Loucy (cell line): ENCODE results near the gene UGT2B11.
"Not testable (repeated sequence)": the region's sequence is repeated elsewhere in the genome, so short reads cannot be mapped to it uniquely, and the experiment has no call there.

Experiments used
- H2AFZ ChIP-seq: fragments of 200-600 bp; sonication (generic); 2 replicates; pipeline ENCODE4 v1.6.0; 2016; ENCODE audit warnings: antibody characterized with exemption, mild to moderate bottlenecking, low read length, moderate library complexity
- H3F3A ChIP-seq: fragments of 200-600 bp; 2 replicates; pipeline ENCODE4 v1.6.0; 2016; ENCODE audit warnings: antibody characterized with exemption, low read depth, mild to moderate bottlenecking
- H3K27me3 ChIP-seq: fragments of 200-600 bp; sonication (generic); 2 replicates; pipeline ENCODE4 v1.6.1; 2014; ENCODE audit warnings: low read length, mild to moderate bottlenecking; ENCODE audit not compliant: insufficient read depth, poor library complexity, severe bottlenecking
- H3K36me3 ChIP-seq: fragments of 200-600 bp; sonication (generic); 2 replicates; pipeline ENCODE4 v1.6.1; 2016; ENCODE audit warnings: low read length; ENCODE audit not compliant: insufficient read depth
- H3K4me1 ChIP-seq: fragments of 200-600 bp; sonication (generic); 2 replicates; pipeline ENCODE4 v1.5.1; 2014; ENCODE audit warnings: low read length, mild to moderate bottlenecking; ENCODE audit not compliant: insufficient read depth, poor library complexity, severe bottlenecking
- H3K4me2 ChIP-seq: fragments of 200-600 bp; sonication (generic); 2 replicates; pipeline ENCODE4 v1.6.0; 2014; ENCODE audit warnings: antibody characterized with exemption, low read length, low read depth, mild to moderate bottlenecking; ENCODE audit not compliant: poor library complexity, severe bottlenecking
- H3K4me3 ChIP-seq: fragments of 200-600 bp; sonication (generic); 2 replicates; pipeline ENCODE4 v1.5.1; 2014; ENCODE audit warnings: low read length, mild to moderate bottlenecking, mixed read lengths; ENCODE audit not compliant: poor library complexity, severe bottlenecking
- H3K79me2 ChIP-seq: fragments of 200-600 bp; sonication (generic); 2 replicates; pipeline ENCODE4 v1.6.1; 2014; ENCODE audit warnings: low read length; ENCODE audit not compliant: insufficient read depth
- H3K9ac ChIP-seq: fragments of 200-600 bp; sonication (generic); 2 replicates; pipeline ENCODE4 v1.6.0; 2014; ENCODE audit warnings: mild to moderate bottlenecking, low read depth, low read length, moderate library complexity; ENCODE audit not compliant: poor library complexity, severe bottlenecking
- H3K9me2 ChIP-seq: fragments of 200-600 bp; sonication (generic); replicated peaks from 2 replicates; pipeline ENCODE4 v1.6.1; 2016; ENCODE audit warnings: low read depth, low read length, mixed read lengths
- H3K9me3 ChIP-seq: fragments of 200-600 bp; sonication (generic); 2 replicates; pipeline ENCODE4 v1.6.1; 2014; ENCODE audit warnings: mild to moderate bottlenecking, antibody characterized with exemption, low read length, low read depth; ENCODE audit not compliant: insufficient read depth
- H4K20me1 ChIP-seq: fragments of 200-600 bp; sonication (generic); 2 replicates; pipeline ENCODE4 v1.6.0; 2014; ENCODE audit warnings: antibody characterized with exemption, low read length, mild to moderate bottlenecking; ENCODE audit not compliant: insufficient read depth, poor library complexity, severe bottlenecking
- EZH2phosphoT487 ChIP-seq: fragments of 200-600 bp; IDR thresholded peaks from 2 replicates; pipeline ENCODE4 v1.6.1; 2018; ENCODE audit warnings: antibody characterized with exemption, mild to moderate bottlenecking, moderate library complexity, borderline replicate concordance
- TF ChIP-seq, protein P1 (sequence below): fragments of 200-600 bp; sonication (generic); conservative IDR thresholded peaks from 2 replicates; pipeline ENCODE4 v1.5.1; 2014; ENCODE audit warnings: mild to moderate bottlenecking, antibody characterized with exemption, low read length

The UGT2B11 gene

GRCh38 chr4:69210911-69211310 lies 3.6 kb downstream of the UGT2B11 start:
- no peak overlapping the region for H2AFZ ChIP-seq
- no peaks in the 10 kb centered on the region for H3K9me3 ChIP-seq
- H3K9ac ChIP-seq, result no peak overlapping the region
- no peaks in the 10 kb centered on the region for H4K20me1 ChIP-seq
- no peak overlapping the region for H3K4me2 ChIP-seq
- no peaks in the 10 kb centered on the region for H3K27me3 ChIP-seq
- no peaks in the 10 kb centered on the region for H3F3A ChIP-seq
- TF ChIP-seq, protein P1, sequence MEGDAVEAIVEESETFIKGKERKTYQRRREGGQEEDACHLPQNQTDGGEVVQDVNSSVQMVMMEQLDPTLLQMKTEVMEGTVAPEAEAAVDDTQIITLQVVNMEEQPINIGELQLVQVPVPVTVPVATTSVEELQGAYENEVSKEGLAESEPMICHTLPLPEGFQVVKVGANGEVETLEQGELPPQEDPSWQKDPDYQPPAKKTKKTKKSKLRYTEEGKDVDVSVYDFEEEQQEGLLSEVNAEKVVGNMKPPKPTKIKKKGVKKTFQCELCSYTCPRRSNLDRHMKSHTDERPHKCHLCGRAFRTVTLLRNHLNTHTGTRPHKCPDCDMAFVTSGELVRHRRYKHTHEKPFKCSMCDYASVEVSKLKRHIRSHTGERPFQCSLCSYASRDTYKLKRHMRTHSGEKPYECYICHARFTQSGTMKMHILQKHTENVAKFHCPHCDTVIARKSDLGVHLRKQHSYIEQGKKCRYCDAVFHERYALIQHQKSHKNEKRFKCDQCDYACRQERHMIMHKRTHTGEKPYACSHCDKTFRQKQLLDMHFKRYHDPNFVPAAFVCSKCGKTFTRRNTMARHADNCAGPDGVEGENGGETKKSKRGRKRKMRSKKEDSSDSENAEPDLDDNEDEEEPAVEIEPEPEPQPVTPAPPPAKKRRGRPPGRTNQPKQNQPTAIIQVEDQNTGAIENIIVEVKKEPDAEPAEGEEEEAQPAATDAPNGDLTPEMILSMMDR, result no peak
- TF ChIP-seq EZH2phosphoT487, result no peak
- H3K36me3 ChIP-seq, result no peaks in the 10 kb centered on the region
- H3K9me2 ChIP-seq, result no peaks in the 10 kb centered on the region
- H3K79me2 ChIP-seq, result no peaks in the 10 kb centered on the region
- H3K4me1 ChIP-seq, result no peaks in the 10 kb centered on the region
- no peak overlapping the region for H3K4me3 ChIP-seq

- H3K36me3 ChIP-seq, H3K27me3 ChIP-seq, H3K4me3 ChIP-seq, H3K9me2 ChIP-seq, H3K9me3 ChIP-seq, H3K4me1 ChIP-seq, H2AFZ ChIP-seq, H4K20me1 ChIP-seq, H3K9ac ChIP-seq, H3K79me2 ChIP-seq, H3F3A ChIP-seq, H3K4me2 ChIP-seq: not testable (repeated sequence)
Observed at GRCh38 chr4:69198506-69198905, 16.0 kb downstream of the UGT2B11 start.

- Histone ChIP-seq H3K79me2 (no peaks in the 10 kb centered on the region), H3K9me2 (no peaks in the 10 kb centered on the region), H3F3A (no peaks in the 10 kb centered on the region), H3K36me3 (no peaks in the 10 kb centered on the region), H3K27me3 (no peaks in the 10 kb centered on the region), H4K20me1 (no peaks in the 10 kb centered on the region), H3K4me1 (no peaks in the 10 kb centered on the region), H3K4me3 (no peak overlapping the region), H2AFZ (no peak overlapping the region), H3K9ac (no peak overlapping the region), H3K4me2 (no peak overlapping the region), H3K9me3 (no peaks in the 10 kb centered on the region)
- TF ChIP-seq, protein P1, result no peak
- no peak for TF ChIP-seq EZH2phosphoT487
Observed at GRCh38 chr4:69196209-69196965, 18.2 kb downstream of the UGT2B11 start.

- Histone ChIP-seq H3K4me1 (no peaks in the 10 kb centered on the region), H3K4me3 (no peak overlapping the region), H3K36me3 (no peaks in the 10 kb centered on the region), H3K27me3 (no peaks in the 10 kb centered on the region), H3K9me2 (no peaks in the 10 kb centered on the region), H3K9ac (no peak overlapping the region), H3K79me2 (no peaks in the 10 kb centered on the region), H3F3A (no peaks in the 10 kb centered on the region), H4K20me1 (no peaks in the 10 kb centered on the region), H3K9me3 (no peaks in the 10 kb centered on the region), H2AFZ (no peak overlapping the region), H3K4me2 (no peak overlapping the region)
- TF ChIP-seq EZH2phosphoT487, result no peak
- TF ChIP-seq, protein P1, result no peak
Observed at GRCh38 chr4:69194166-69194565, 20.4 kb downstream of the UGT2B11 start.

DNA sequence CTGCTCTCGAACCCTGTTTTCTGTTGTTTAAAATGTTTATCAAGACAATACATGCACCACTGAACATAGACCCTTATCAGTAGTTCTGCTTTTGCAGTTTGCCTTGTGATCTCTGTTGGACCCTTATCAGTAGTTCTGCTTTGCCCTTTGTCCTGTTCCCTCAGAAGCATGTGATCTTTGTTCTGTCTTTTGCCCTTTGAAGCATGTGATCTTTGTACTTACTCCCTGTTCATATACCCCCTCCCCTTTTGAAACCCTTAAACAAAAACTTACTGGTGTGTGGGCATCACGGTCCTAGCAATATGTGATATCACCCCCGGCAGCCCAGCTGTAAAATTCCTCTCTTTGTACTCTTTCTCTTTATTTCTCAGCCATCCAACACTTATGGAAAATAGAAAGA lies 22.6 kb downstream of the UGT2B11 start:
- not testable (repeated sequence) for H4K20me1 ChIP-seq, H3K9me2 ChIP-seq, H3K9ac ChIP-seq, H3K27me3 ChIP-seq, H2AFZ ChIP-seq, H3F3A ChIP-seq, H3K4me3 ChIP-seq, H3K4me1 ChIP-seq, H3K9me3 ChIP-seq, H3K36me3 ChIP-seq, H3K79me2 ChIP-seq, H3K4me2 ChIP-seq
